C4-2B (cell line): Measurements from ENCODE around the gene TMEFF2.
"Not testable (repeated sequence)": the region's sequence is repeated elsewhere in the genome, so short reads cannot be mapped to it uniquely, and the experiment has no call there.

Experiments
- H3K27ac ChIP-seq: fragments of 450-650 bp; 2 replicates; pipeline ENCODE4 v1.5.1; 2017
- CTCF ChIP-seq: fragments of 450-650 bp; conservative IDR thresholded peaks from 2 replicates; pipeline ENCODE4 v1.5.1; 2017; ENCODE audit warnings: mild to moderate bottlenecking
- ZFX ChIP-seq: fragments of 450-650 bp; IDR thresholded peaks from 2 replicates; pipeline ENCODE4 v1.6.1; 2017

Gene TMEFF2

GRCh38 chr2:192146069-192147015 is 48.4 kb downstream of the TMEFF2 start:
- TF ChIP-seq ZFX (no peak), CTCF (no peak)
- H3K27ac ChIP-seq: no peak overlapping the region

- TF ChIP-seq ZFX: no peak
- no peak for TF ChIP-seq CTCF
- H3K27ac ChIP-seq: no peak overlapping the region
These were observed 49.2 kb downstream of the TMEFF2 start for GRCh38 chr2:192145496-192145895.

GRCh38 chr2:192140236-192140839 is 54.4 kb downstream of the TMEFF2 start:
- no peak overlapping the region for H3K27ac ChIP-seq
- TF ChIP-seq CTCF (no peak), ZFX (no peak)

GRCh38 chr2:192139813-192140212 is 54.9 kb downstream of the TMEFF2 start:
- TF ChIP-seq CTCF (no peak), ZFX (no peak)
- no peak overlapping the region for H3K27ac ChIP-seq

DNA sequence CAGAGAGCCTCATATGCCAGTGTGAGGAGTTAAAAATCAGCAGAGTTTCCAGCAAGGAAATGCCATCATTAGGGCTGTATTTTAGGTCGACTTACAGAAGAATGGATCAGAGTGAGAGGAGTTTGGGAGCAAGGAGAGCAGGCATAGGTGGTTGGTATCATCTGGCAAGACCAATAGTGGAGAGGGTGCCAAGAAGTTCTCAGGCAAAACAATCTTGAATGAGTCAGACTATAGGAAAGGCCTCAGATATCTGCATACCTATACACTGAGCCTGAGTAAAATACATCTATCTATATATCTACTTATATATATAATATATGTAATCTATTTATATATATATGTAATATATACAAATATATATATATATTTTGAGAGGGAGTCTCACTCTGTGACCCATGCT is 57.3 kb downstream of the TMEFF2 start:
- TF ChIP-seq CTCF: no peak
- TF ChIP-seq ZFX: no peak

GRCh38 chr2:192132604-192133003 is 62.1 kb downstream of the TMEFF2 start:
- not testable (repeated sequence) for H3K27ac ChIP-seq

More for the DNA sequence above, 57.3 kb downstream of the TMEFF2 start:
- no peak overlapping the region for H3K27ac ChIP-seq

GRCh38 chr2:192130312-192130711 is 64.4 kb downstream of the TMEFF2 start:
- H3K27ac ChIP-seq: not testable (repeated sequence)

GRCh38 chr2:192128655-192129054 is 66.1 kb downstream of the TMEFF2 start:
- no peak for TF ChIP-seq ZFX
- TF ChIP-seq CTCF: no peak
- H3K27ac ChIP-seq: no peak overlapping the region
